Hepatocyte (in vitro differentiated cells): ENCODE measurements around the gene MORN4.

Experiments used
- EZH2 ChIP-seq: fragments of 200-600 bp; sonication (generic); IDR thresholded peaks from 2 replicates; pipeline ENCODE4 v1.6.1; 2016; ENCODE audit warnings: antibody characterized with exemption, mild to moderate bottlenecking, borderline replicate concordance
- EZH2phosphoT487 ChIP-seq: fragments of 200-600 bp; sonication (generic); IDR thresholded peaks from one replicate; pipeline ENCODE4 v1.6.1; 2018; ENCODE audit warnings: antibody characterized with exemption, mild to moderate bottlenecking, low read depth, moderate library complexity; ENCODE audit not compliant: unreplicated experiment, severe bottlenecking
- TF ChIP-seq, protein P1 (sequence below): fragments of 200-600 bp; sonication (generic); IDR thresholded peaks from 2 replicates; pipeline ENCODE4 v1.5.1; 2016; ENCODE audit warnings: antibody characterized with exemption, mild to moderate bottlenecking; ENCODE audit not compliant: poor library complexity

GRCh38 chr10:97593421-97593820 is 39.9 kb downstream of the MORN4 start:
- TF ChIP-seq, protein P1, sequence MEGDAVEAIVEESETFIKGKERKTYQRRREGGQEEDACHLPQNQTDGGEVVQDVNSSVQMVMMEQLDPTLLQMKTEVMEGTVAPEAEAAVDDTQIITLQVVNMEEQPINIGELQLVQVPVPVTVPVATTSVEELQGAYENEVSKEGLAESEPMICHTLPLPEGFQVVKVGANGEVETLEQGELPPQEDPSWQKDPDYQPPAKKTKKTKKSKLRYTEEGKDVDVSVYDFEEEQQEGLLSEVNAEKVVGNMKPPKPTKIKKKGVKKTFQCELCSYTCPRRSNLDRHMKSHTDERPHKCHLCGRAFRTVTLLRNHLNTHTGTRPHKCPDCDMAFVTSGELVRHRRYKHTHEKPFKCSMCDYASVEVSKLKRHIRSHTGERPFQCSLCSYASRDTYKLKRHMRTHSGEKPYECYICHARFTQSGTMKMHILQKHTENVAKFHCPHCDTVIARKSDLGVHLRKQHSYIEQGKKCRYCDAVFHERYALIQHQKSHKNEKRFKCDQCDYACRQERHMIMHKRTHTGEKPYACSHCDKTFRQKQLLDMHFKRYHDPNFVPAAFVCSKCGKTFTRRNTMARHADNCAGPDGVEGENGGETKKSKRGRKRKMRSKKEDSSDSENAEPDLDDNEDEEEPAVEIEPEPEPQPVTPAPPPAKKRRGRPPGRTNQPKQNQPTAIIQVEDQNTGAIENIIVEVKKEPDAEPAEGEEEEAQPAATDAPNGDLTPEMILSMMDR: no peak
- no peak for TF ChIP-seq EZH2
- no peak for TF ChIP-seq EZH2phosphoT487
